Large intestine (tissue), 3 donors: Measurements from ENCODE around the gene EXOSC10. TPM values are rescaled to one million over a fixed set of nuclear protein-coding genes. Genes with fewer than 3 reads are reported as not detected.
"Not testable (repeated sequence)": the region's sequence is repeated elsewhere in the genome, so short reads cannot be mapped to it uniquely, and the experiment has no call there.

Source experiments
- DNase-seq, 2 donors: peaks; one replicate each; pipeline versions ENCODE4 v3.0.0 to v3.0.0-alpha.2; 2013
- H3K27ac ChIP-seq: one replicate; pipeline ENCODE4 v1.5.1; 2013; ENCODE audit warnings: low read length
- H3K27me3 ChIP-seq: 2 replicates; pipeline ENCODE4 v1.6.1; 2013; ENCODE audit warnings: low read length; ENCODE audit not compliant: control insufficient read depth, insufficient read depth
- H3K36me3 ChIP-seq: 2 replicates; pipeline ENCODE4 v1.6.1; 2013; ENCODE audit warnings: low read length; ENCODE audit not compliant: control insufficient read depth, insufficient read depth
- H3K4me1 ChIP-seq: one replicate; pipeline ENCODE4 v1.6.1; 2013; ENCODE audit warnings: low read length; ENCODE audit not compliant: control insufficient read depth, insufficient read depth
- H3K4me3 ChIP-seq: one replicate; pipeline ENCODE4 v1.5.1; 2013; ENCODE audit warnings: low read length
- H3K9me3 ChIP-seq: one replicate; pipeline ENCODE4 v1.6.1; 2013; ENCODE audit warnings: mild to moderate bottlenecking, low read depth, low read length, moderate library complexity; ENCODE audit not compliant: control insufficient read depth
- WGBS: methylation state at CpG from one replicate; pipeline ENCODE4 v1.1.5; 2013; ENCODE audit warnings: low lambda C conversion rate; ENCODE audit not compliant: insufficient coverage; 5-methylcytosine and 5-hydroxymethylcytosine counted together
- polyA plus RNA-seq: library from polyadenylated mRNA; unstranded; fragments of 120-200 nt; gene quantifications from one replicate; pipeline ENCODE4 v1.2.1, GENCODE V29; 2013

Gene EXOSC10
- polyA plus RNA-seq, 1 donor: 66.6 TPM

DNA sequence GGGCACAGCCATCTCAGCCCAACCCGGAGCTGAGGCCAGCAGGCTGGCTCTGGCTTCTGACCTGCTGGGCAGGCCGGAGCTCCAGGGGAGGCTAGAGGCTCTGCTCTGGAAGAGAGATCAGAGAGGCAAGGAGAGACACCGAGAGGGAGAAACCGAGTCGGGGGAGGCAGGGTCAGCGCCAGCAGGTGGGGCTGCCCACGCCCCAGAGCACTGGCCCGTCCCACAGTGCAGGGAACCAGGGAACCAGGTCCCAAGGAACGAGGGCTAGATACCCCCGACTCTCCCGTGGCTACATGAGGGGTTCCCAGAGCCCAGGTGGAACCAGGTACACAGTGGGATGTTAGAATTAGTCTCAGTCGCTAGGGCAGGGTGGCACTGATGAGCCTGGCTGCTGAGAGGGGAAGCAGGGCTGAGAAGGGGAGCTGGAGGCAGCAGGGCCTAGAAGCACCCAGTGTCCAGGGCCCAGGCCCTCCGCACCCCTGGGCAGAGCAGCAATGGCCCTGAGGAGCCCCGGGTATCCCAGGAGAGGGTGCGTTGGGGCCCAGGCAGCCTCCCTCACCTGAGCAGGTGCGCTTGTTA is 54.7 kb downstream of the EXOSC10 start:
- no CpG with 5 or more reads among the region's 16 CpGs for WGBS
- Histone ChIP-seq H3K27ac (no peak overlapping the region), H3K36me3 (no peaks in the 10 kb centered on the region), H3K4me3 (no peak overlapping the region), H3K27me3 (no peaks in the 10 kb centered on the region), H3K9me3 (no peaks in the 10 kb centered on the region), H3K4me1 (no peaks in the 10 kb centered on the region)
- no peak for DNase-seq

DNA sequence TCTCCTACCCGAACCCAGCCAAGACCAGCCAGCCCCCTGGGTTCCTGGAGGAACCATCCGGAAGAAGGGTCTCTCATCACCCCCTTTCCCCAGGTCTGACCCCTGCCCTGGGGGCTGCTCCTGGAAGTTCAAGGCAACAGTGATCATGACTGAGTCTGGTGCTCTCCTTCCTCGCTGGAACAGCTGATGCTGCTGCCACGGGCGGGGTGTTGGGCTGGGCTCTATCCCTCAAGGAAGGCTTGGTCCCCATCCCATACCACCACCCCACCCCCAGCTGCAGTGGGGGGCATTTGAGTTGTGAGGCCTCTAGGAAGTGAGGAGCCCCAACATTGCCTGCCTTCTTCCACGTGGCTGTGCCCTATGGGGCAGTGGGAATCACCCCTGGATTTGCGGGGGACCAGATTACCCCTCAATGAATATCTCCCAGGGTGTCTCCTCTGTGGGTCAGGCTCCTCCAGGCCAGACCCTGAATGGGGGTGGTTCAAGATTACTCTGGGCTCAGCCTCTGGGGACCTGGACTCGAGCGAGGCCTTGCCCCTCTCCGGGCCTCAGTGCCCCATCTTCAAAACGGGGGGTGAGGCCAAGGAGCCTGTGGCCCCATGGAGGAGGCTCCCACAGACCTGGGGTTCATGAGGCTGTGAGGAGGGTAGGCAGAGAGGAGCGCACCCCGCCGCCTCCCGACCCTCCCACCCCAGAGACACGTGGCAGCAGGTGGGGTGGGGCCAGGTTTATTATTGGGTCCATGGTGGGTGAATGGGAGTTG is 55.4 kb downstream of the EXOSC10 start:
- H3K27me3 ChIP-seq: no peaks in the 10 kb centered on the region
- H3K36me3 ChIP-seq: no peaks in the 10 kb centered on the region
- no peak for DNase-seq
- WGBS: no CpG with 5 or more reads among the region's 16 CpGs
- H3K27ac ChIP-seq: no peak overlapping the region
- no peaks in the 10 kb centered on the region for H3K4me1 ChIP-seq
- no peaks in the 10 kb centered on the region for H3K9me3 ChIP-seq
- H3K4me3 ChIP-seq: no peak overlapping the region

DNA sequence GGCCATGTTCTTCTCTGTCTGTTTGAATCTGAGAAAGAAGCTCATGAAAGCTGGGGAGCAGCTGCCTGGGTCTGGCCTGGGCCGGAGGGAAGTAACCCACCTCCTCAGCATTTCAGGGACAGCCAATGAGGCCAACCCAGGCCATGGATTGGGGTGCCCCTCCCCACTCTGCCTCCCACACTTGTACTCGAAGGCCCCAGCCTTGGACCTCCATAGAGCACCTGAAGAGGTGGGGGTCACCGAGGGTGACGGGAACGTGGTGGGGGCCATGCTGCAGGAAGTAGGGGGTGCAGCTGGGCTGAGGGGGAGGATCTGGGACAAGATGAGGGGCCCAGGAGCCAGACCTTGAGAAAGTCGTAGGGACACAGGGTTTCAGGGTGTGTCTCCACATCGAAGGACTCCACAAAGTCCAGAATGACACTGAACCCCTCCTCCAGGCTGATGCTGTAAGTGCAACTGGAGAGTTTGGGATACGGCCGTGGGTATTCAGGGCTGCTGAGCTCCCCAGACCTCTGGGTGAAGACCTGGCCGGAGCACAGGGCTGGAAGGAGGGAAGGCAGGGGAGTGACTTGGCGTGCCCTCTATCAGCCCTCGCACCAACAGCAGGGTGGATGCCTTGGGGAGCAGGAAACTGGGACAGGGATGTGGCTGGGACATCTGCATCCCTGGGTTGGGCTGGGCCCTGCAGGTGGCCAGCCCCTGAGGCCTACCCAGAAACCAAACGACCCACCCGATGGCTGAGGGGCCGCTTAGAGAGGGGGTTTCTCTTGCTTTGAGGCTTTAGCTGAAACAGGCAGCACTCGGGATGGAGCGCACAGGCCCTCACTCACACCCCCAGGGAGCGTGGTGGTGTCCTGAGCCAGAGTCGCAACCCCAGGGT is 56.4 kb downstream of the EXOSC10 start:
- no CpG with 5 or more reads among the region's 19 CpGs for WGBS
- no peak overlapping the region for H3K4me3 ChIP-seq
- H3K27ac ChIP-seq: no peak overlapping the region
- no peaks in the 10 kb centered on the region for H3K36me3 ChIP-seq
- H3K4me1 ChIP-seq: peaks cover under 1% of the 10 kb centered on the region
- no peaks in the 10 kb centered on the region for H3K9me3 ChIP-seq
- peaks cover 4% of the 10 kb centered on the region for H3K27me3 ChIP-seq
- no peak for DNase-seq

DNA sequence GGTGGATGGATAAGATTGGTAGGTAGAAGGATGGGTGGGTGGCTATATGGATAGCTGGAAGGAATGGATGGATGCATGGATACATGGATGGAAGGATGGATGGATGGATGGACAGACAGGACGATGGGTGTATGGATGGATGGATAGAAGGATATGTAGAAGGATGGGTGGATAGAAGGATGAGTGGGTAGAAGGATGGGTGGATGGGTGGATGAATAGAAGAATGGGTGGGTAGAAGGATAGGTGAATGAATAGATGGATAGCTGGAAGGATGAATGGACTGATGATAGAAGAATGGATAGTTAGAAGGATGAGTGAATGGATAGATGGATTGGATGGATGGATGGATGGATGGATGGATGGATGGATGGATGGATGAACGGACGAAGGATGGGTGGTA is 57.6 kb downstream of the EXOSC10 start:
- no peak for DNase-seq

DNA sequence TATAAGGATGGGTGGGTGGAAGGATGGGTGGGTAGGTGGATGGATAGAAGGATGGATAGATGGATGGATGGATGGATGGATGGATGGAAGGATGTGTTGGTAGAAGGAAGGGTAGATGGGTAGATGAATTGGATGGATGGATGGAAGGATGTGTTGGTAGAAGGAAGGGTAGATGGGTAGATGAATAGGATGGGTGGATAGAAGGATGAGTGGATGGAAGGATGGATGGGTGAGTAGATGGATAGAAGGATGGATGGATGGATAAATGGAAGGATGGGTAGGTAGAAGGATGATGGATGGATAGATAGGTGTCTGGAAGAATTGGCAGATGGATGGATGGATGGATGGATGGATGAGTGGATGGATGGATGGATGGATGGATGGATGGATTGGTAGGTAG is 58.6 kb downstream of the EXOSC10 start:
- Histone ChIP-seq H3K4me1 (peaks cover 2% of the 10 kb centered on the region), H3K27me3 (peaks cover 5% of the 10 kb centered on the region), H3K36me3 (no peaks in the 10 kb centered on the region), H3K27ac (no peak overlapping the region), H3K9me3 (no peaks in the 10 kb centered on the region), H3K4me3 (no peak overlapping the region)
- DNase-seq: no peak

More for the DNA sequence above, 57.6 kb downstream of the EXOSC10 start:
- Histone ChIP-seq H3K9me3 (no peaks in the 10 kb centered on the region), H3K27me3 (peaks cover 5% of the 10 kb centered on the region), H3K36me3 (no peaks in the 10 kb centered on the region), H3K4me3 (no peak overlapping the region), H3K4me1 (peaks cover 2% of the 10 kb centered on the region), H3K27ac (no peak overlapping the region)
- WGBS: 82% methylated on average over 3 of the region's 3 CpGs

DNA sequence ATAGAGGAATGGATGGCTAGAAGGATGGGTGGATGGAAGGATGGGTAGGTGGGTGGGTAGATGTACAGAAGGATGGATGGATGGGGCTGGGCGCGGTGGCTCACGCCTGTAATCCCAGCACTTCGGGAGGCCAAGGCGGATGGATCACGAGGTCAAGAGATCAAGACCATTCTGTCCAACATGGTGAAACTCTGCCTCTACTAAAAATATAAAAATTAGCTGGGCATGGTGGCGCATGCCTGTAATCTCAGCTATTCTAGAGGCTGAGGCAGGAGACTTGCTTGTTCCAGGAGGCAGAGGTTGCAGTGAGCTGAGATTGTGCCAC is 59.6 kb downstream of the EXOSC10 start:
- not testable (repeated sequence) for H3K9me3 ChIP-seq, H3K27me3 ChIP-seq, DNase-seq, H3K36me3 ChIP-seq, H3K27ac ChIP-seq, H3K4me1 ChIP-seq, H3K4me3 ChIP-seq
- 100% methylated on average over 1 of the region's 7 CpGs for WGBS

DNA sequence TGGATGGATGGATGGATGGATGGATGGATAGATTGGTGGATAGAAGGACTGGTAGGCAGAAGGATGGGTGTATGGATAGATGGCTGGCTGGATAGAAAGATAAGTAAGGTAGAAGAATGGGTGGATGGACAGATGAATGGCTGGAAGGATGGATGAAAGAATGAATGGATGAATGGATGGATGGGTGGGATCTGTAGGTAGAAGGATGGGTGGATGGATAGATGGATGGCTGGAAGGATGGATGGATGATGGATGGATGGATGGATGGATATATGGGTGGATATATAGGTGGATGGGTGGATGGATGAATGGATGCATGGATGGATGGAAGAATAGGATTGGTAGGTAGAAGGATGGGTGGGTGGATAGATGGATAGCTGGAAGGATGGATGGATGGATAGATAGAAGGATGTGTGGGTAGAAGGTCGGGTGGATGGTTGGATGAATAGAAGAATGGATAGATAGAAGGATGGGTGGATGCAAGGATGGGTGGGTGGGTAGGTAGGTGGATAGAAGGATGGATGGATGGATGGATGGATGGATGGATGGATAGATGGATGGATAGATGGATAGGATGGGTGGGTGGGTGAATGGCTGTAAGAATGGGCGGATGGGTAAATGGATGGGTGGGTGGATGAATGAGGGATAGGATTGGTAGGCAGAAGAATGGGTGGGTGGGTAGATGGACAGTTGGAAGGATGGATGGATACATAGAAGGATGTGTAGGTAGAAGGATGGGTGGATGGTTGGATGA is 60.1 kb downstream of the EXOSC10 start:
- peaks cover 5% of the 10 kb centered on the region for H3K27me3 ChIP-seq
- H3K4me3 ChIP-seq: no peak overlapping the region
- WGBS: 75% methylated on average over 1 of the region's 2 CpGs
- no peak overlapping the region for H3K27ac ChIP-seq
- H3K9me3 ChIP-seq: no peaks in the 10 kb centered on the region
- peaks cover 2% of the 10 kb centered on the region for H3K4me1 ChIP-seq
- no peaks in the 10 kb centered on the region for H3K36me3 ChIP-seq
- DNase-seq: no peak

DNA sequence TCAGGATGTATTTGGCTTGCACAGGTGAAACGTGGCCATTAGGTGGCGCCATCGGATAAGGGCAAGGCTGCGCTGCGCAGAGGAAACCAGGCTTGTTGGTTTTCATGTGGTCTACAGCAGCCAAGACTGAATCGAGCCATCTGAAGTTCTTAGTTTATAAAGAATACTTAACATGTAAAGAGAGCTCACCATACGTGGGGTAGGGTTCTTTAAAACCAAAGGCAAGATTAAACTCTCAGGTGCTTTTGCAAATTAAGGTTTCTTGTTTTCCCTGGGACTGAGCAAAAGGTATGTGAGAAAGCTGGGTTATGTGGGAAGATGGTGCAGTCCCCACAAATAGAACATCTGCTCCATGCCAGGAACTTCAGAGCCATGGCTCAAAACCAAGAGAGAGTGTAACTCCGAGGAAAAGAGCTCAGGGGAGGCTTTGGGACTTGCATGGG is 61.9 kb downstream of the EXOSC10 start:
- peak; percentile 69 to 78 for DNase-seq
- H3K27me3 ChIP-seq: peaks cover 5% of the 10 kb centered on the region
- H3K4me1 ChIP-seq: peaks cover 2% of the 10 kb centered on the region
- H3K9me3 ChIP-seq: no peaks in the 10 kb centered on the region
- WGBS: no CpG with 5 or more reads among the region's 8 CpGs
- H3K4me3 ChIP-seq: no peak overlapping the region
- H3K27ac ChIP-seq: no peak overlapping the region
- no peaks in the 10 kb centered on the region for H3K36me3 ChIP-seq

DNA sequence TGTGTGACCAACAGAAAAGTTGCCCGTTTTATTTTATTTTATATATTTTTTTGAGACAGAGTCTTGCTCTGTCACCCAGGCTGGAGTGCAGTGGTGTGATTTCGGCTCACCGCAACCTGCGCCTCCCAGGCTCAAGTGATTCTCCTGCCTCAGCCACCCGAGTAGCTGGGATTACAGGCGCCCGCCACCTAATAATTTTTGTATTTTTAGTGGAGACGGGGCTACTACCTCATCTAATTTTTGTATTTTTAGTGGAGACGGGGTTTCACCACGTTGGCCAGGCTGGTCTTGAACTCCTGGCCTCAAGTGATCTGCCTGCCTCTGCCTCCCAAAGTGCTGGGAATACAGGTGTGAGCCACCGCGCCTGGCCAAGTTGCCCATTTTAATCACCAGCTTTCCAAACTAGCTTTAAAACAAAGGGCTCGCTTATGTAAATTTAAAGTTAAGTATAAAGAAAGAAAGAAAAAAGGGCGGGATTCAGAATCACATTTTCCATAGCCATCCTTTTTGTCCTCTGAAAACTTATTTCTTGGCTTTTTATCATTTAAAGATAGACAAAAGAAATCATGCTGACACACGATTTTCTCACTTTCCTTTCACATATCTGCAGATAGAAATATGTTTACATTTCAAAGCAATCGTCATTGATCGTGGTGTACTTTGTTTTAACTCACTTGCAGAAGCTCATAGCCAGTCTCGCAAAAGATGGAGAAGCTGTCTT is 62.5 kb downstream of the EXOSC10 start:
- H3K9me3 ChIP-seq, H3K4me1 ChIP-seq, H3K4me3 ChIP-seq, H3K27me3 ChIP-seq, H3K36me3 ChIP-seq, H3K27ac ChIP-seq, DNase-seq: not testable (repeated sequence)
- 81% methylated on average over 2 of the region's 18 CpGs for WGBS
